Smooth muscle cell of the pulmonary artery (primary cell): Measurements from ENCODE around the gene RESF1. TPM values are rescaled to one million over a fixed set of nuclear protein-coding genes. Genes with fewer than 3 reads are reported as not detected.

Experiments used
- total RNA-seq: library from RNA; depleted of rRNA; stranded (reverse); fragments of >200 nt; gene quantifications from 2 replicates; pipeline ENCODE4 v1.2.3, GENCODE V29; 2014

Gene RESF1
- 18.3 and 25.0 TPM in 2 replicates for total RNA-seq

GRCh38 chr12:31959161-31959700 lies at the start of gene RESF1:
Gene RESF1, plus strand, starts transcription at chr12:31959415. Its CDS starts 21,541 bp downstream, at chr12:31980956.

Other genes with a start within 250 kb of the RESF1 start
- 14.9 and 16.2 TPM in 2 replicates for gene AMN1, start 230.4 kb upstream of the RESF1 start, total RNA-seq
- 21.4 and 23.7 TPM in 2 replicates for gene BICD1, start 147.4 kb downstream of the RESF1 start, total RNA-seq